Stimulated activated CD4-positive, alpha-beta T cell treated with anti-CD3 and anti-CD28 coated beads, Interleukin-15, amount 100 ng/mL, for 48 hours (primary cell): ENCODE data around the gene TSSK2.

Experiments
- DNase-seq, 2 donors: peaks; one replicate each; pipeline ENCODE4 v3.0.0-alpha.2; 2020; ENCODE audit warnings: low read depth in 2 of 2

TSSK2 gene

GRCh38 chr22:19169002-19169946 lies 38.2 kb downstream of the TSSK2 start:
- no peak for DNase-seq

GRCh38 chr22:19169947-19170318 lies 38.8 kb downstream of the TSSK2 start:
- DNase-seq: no peak

- DNase-seq: no peak
Measured at GRCh38 chr22:19172213-19173046, 41.3 kb downstream of the TSSK2 start.

GRCh38 chr22:19173047-19174035 lies 42.2 kb downstream of the TSSK2 start:
- no peak for DNase-seq

GRCh38 chr22:19174106-19175025 lies 43.3 kb downstream of the TSSK2 start:
- no peak for DNase-seq

- DNase-seq: no peak
Measured at GRCh38 chr22:19175026-19175601, 44.0 kb downstream of the TSSK2 start.

GRCh38 chr22:19175602-19176174 lies 44.6 kb downstream of the TSSK2 start:
- no peak for DNase-seq

GRCh38 chr22:19176175-19176643 lies 45.1 kb downstream of the TSSK2 start:
- DNase-seq: no peak

- DNase-seq: no peak
Measured at GRCh38 chr22:19176732-19177131, 45.6 kb downstream of the TSSK2 start.

- DNase-seq: no peak
Measured at GRCh38 chr22:19177164-19178064, 46.3 kb downstream of the TSSK2 start.

- peak in 1 of 2 donors; percentile 34 for DNase-seq
Measured at GRCh38 chr22:19178065-19178656, 47.1 kb downstream of the TSSK2 start.

GRCh38 chr22:19178657-19179496 lies 47.8 kb downstream of the TSSK2 start, which contains the start of gene SLC25A1:
TSS of gene SLC25A1 (minus strand) at chr22:19178736. CDS start at chr22:19178673, 63 bp downstream.
- DNase-seq: peak; percentile 73 to 88

- DNase-seq: peak in 1 of 2 donors; percentile 38
Measured at GRCh38 chr22:19179497-19180048, 48.5 kb downstream of the TSSK2 start.

- DNase-seq: no peak
Measured at GRCh38 chr22:19180234-19180633, 49.1 kb downstream of the TSSK2 start.

- no peak for DNase-seq
Measured at GRCh38 chr22:19180740-19181410, 49.8 kb downstream of the TSSK2 start.
